HepG2 (cell line): ENCODE results near the gene CASD1. TPM values are rescaled to one million over a fixed set of nuclear protein-coding genes. Genes with fewer than 3 reads are reported as not detected.

Experiments used
- FOXP4 ChIP-seq: sonication (generic); formaldehyde crosslinking; IDR thresholded peaks from 2 replicates; pipeline ENCODE4 v1.4.0; 2020; ENCODE audit warnings: missing genetic modification reagents
- LRRFIP1 ChIP-seq: sonication (generic); formaldehyde crosslinking; conservative IDR thresholded peaks from 2 replicates; pipeline ENCODE4 v1.4.0; 2020; ENCODE audit warnings: missing genetic modification reagents
- MED13 ChIP-seq: sonication (generic); formaldehyde crosslinking; IDR thresholded peaks from 2 replicates; pipeline ENCODE4 v1.5.0; 2020; ENCODE audit warnings: missing genetic modification reagents
- MIXL1 ChIP-seq: IDR thresholded peaks from 2 replicates; pipeline ENCODE4 v1.6.1; 2016
- NR3C1 ChIP-seq: sonication (generic); formaldehyde crosslinking; IDR thresholded peaks from 2 replicates; pipeline ENCODE4 v1.4.0; 2020; ENCODE audit warnings: missing genetic modification reagents
- RAD21 ChIP-seq: fragments of 450-650 bp; formaldehyde crosslinking; IDR thresholded peaks from 2 replicates; pipeline ENCODE4 v1.5.0; 2020; ENCODE audit warnings: mild to moderate bottlenecking
- TARDBP ChIP-seq: sonication (generic); formaldehyde crosslinking; IDR thresholded peaks from 2 replicates; pipeline ENCODE4 v1.8.0; 2022; ENCODE audit warnings: mild to moderate bottlenecking, missing genetic modification reagents
- YY1 ChIP-seq: IDR thresholded peaks from 2 replicates; pipeline ENCODE4 v1.6.1; 2011; ENCODE audit warnings: low read length, low read depth, moderate library complexity, mild to moderate bottlenecking; ENCODE audit not compliant: insufficient read depth, insufficient replicate concordance
- ZNF337 ChIP-seq: sonication (generic); formaldehyde crosslinking; IDR thresholded peaks from 2 replicates; pipeline ENCODE4 v1.5.1; 2020; ENCODE audit warnings: missing genetic modification reagents, low read depth, mild to moderate bottlenecking, borderline replicate concordance
- polyA plus RNA-seq, 8 experiments: library from polyadenylated mRNA; depleted of rRNA in 3 of 8; stranded (reverse) in 7 of 8; unstranded in 1 of 8; fragments of >200 nt; fragmentation: Illumina TruSeq in 4 of 8; extraction: Trizol in 4 of 8; gene quantifications; 2 replicates each; pipeline versions ENCODE4 v1.2.1 to v1.2.3, GENCODE V29; 2011 to 2016; ENCODE audit warnings: low read depth in 4 of 8, missing spikeins in 1 of 8, mixed read lengths in 1 of 8; ENCODE audit not compliant: insufficient read depth in 1 of 8
- total RNA-seq, 5 experiments: library from RNA; depleted of rRNA; stranded (reverse); fragments of >200 nt; fragmentation: Illumina TruSeq; extraction: Trizol; gene quantifications; 2 replicates each; pipeline ENCODE4 v1.2.3, GENCODE V29; 2016; ENCODE audit warnings: low read depth in 1 of 5
- TF ChIP-seq, protein P1 (sequence below): sonication (generic); formaldehyde crosslinking; IDR thresholded peaks from 2 replicates; pipeline ENCODE4 v1.8.1; 2022; ENCODE audit warnings: low read depth, mild to moderate bottlenecking, missing genetic modification reagents

CASD1 gene
- total and polyA plus RNA-seq, 2 of the 13 experiments (the other 11 are each of a cell fraction or from before 2014, with no cell fraction given) = 22.9 to 32.6 TPM

GRCh38 chr7:94530109-94530508 is 20.5 kb downstream of the CASD1 start (continued):
- TF ChIP-seq TARDBP (no peak), FOXP4 (CRISPR knock-in tag) (no peak), RAD21 (CRISPR knock-in tag) (no peak), NR3C1 (CRISPR knock-in tag) (no peak), MED13 (CRISPR knock-in tag) (no peak), YY1 (no peak), MIXL1 (CRISPR knock-in tag) (no peak), LRRFIP1 (CRISPR knock-in tag) (no peak), ZNF337 (CRISPR knock-in tag) (no peak)
- TF ChIP-seq, protein P1, sequence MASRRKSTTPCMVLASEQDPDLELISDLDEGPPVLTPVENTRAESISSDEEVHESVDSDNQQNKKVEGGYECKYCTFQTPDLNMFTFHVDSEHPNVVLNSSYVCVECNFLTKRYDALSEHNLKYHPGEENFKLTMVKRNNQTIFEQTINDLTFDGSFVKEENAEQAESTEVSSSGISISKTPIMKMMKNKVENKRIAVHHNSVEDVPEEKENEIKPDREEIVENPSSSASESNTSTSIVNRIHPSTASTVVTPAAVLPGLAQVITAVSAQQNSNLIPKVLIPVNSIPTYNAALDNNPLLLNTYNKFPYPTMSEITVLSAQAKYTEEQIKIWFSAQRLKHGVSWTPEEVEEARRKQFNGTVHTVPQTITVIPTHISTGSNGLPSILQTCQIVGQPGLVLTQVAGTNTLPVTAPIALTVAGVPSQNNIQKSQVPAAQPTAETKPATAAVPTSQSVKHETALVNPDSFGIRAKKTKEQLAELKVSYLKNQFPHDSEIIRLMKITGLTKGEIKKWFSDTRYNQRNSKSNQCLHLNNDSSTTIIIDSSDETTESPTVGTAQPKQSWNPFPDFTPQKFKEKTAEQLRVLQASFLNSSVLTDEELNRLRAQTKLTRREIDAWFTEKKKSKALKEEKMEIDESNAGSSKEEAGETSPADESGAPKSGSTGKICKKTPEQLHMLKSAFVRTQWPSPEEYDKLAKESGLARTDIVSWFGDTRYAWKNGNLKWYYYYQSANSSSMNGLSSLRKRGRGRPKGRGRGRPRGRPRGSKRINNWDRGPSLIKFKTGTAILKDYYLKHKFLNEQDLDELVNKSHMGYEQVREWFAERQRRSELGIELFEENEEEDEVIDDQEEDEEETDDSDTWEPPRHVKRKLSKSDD (CRISPR knock-in tag) = no peak
